ENCODE data around the gene SNX15. TPM values are rescaled to one million over a fixed set of nuclear protein-coding genes. Genes with fewer than 3 reads are reported as not detected.
A peak's percentile ranks its signal among the peaks of the same experiment; 100 is the strongest.

Gene SNX15
- total and polyA plus RNA-seq, 8 donors: 8.7 to 18.3 (median 10.6) TPM

DNA sequence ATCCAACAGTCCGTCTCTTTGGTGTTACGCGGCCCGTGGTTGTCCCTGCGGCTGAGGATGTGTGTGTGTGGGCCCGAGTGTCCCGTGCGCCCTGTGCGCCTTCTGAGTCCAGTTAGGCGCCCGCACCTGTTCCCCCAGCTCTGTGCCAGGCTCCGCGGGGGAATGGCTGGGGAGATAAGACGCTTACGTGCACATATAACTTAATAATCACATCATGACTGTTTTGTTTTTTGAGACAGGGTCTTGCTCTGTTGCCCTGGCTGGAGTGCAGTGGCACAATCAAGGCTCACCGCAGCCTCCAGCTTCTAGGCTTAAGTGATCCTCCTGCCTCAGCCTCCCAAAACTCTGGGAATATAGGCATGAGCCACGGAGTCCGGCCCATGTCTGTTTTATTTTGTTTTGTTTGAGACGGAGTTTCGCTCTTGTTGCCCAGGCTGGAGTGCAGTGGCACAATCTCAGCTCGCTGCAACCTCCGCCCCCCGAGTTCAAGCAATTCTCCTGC, 12.5 kb upstream of the SNX15 start:
- WGBS, 2 donors: 31 to 37% methylated on average over 20 to 23 of the region's 23 CpGs
- TF ChIP-seq, protein P1, sequence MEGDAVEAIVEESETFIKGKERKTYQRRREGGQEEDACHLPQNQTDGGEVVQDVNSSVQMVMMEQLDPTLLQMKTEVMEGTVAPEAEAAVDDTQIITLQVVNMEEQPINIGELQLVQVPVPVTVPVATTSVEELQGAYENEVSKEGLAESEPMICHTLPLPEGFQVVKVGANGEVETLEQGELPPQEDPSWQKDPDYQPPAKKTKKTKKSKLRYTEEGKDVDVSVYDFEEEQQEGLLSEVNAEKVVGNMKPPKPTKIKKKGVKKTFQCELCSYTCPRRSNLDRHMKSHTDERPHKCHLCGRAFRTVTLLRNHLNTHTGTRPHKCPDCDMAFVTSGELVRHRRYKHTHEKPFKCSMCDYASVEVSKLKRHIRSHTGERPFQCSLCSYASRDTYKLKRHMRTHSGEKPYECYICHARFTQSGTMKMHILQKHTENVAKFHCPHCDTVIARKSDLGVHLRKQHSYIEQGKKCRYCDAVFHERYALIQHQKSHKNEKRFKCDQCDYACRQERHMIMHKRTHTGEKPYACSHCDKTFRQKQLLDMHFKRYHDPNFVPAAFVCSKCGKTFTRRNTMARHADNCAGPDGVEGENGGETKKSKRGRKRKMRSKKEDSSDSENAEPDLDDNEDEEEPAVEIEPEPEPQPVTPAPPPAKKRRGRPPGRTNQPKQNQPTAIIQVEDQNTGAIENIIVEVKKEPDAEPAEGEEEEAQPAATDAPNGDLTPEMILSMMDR (IDR thresholded peaks at IDR 0.05): no peak

DNA sequence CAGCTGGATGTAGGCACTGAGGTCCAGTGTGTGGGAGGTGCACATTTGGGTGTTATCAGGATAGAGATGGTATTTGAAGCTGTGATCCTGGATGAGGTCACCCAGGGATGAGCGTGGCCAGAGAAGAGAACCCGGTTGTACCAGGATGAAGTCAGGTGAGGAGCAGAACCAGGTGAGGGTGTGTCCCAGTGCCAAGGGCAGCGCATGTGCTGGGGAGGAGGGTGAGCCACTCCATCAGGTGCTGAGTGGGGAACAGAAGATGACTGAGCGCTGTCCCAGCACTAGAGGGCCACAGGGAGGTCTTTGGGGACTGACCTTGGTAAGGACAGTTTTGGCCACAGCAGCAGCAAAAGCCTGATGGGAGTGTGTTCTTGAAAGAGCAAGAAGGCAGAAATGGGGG, 10.5 kb upstream of the SNX15 start:
- 81 to 89% methylated on average over 4 of the region's 4 CpGs for WGBS, 2 donors
- FAIRE-seq: no peak
- Histone ChIP-seq H3K27me3 (no peaks in the 10 kb centered on the region), H3K4me3 (no peak overlapping the region), H3K36me3 (no peaks in the 10 kb centered on the region), H3K4me1 (peaks cover 0 to 9% (median 0%) of the 10 kb centered on the region in 3 donors), H3K27ac (no peak overlapping the region), H3K9me3 (no peaks in the 10 kb centered on the region)
- DNase-seq: no peak
- no peak for ATAC-seq
- intact Hi-C loops (cut with DNase I): loop anchor here in 1 of 3 donors (10.0 kb wide), 1 partner anchor 98 kb away; the partner anchor contains the start of genes TM7SF2 and ZNHIT2
- TF ChIP-seq, protein P1 (IDR thresholded peaks at IDR 0.05): no peak

More for the DNA sequence above, 12.5 kb upstream of the SNX15 start:
- Histone ChIP-seq H3K4me3 (peak overlapping the region; percentile 70 to 86 (median 80)), H3K36me3 (no peaks in the 10 kb centered on the region), H3K9me3 (no peaks in the 10 kb centered on the region), H3K27me3 (no peaks in the 10 kb centered on the region), H3K4me1 (peaks cover 0 to 9% (median 0%) of the 10 kb centered on the region in 3 donors), H3K27ac (peak overlapping the region; percentile 95 to 99 (median 98))
- intact Hi-C loops (cut with DNase I): loop anchor here in 1 of 3 donors (10.0 kb wide), 1 partner anchor 100 kb away; the partner anchor contains the start of genes TM7SF2 and ZNHIT2
- peak in 1 of 6 donors; percentile 50 for DNase-seq
- ATAC-seq: peak in 3 of 4 donors; percentile 8 to 22 (median 18)
- no peak for FAIRE-seq

DNA sequence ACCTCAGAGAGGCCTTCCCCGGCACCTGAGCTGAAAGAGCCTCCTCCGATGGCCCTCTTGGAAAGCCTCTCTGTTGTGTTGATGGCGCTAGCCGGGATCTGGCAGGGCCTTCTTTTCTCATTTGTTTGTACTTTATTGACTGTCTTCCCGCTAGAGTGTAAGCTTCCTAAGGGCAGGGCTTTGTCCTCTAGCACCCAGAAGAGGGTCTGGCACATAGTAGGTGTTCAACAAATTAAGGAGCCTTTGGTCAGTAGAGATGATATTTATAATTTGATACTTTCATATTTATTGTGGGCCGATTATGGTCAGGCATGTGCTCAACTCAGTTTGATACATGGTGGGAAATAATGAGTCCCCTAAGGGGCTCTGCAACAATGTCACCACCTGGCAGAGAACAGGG, 9.3 kb upstream of the SNX15 start:
- TF ChIP-seq, protein P1 (IDR thresholded peaks at IDR 0.05): no peak
- Histone ChIP-seq H3K4me1 (peaks cover 0 to 8% (median 0%) of the 10 kb centered on the region in 3 donors), H3K27me3 (no peaks in the 10 kb centered on the region), H3K27ac (no peak overlapping the region), H3K9me3 (no peaks in the 10 kb centered on the region), H3K36me3 (no peaks in the 10 kb centered on the region), H3K4me3 (no peak overlapping the region)
- DNase-seq (no peak), FAIRE-seq (no peak), ATAC-seq (no peak)
- intact Hi-C loops (cut with DNase I): loop anchor here in 1 of 3 donors (10.0 kb wide), 1 partner anchor 97 kb away; the partner anchor contains the start of genes TM7SF2 and ZNHIT2
- 96 to 99% methylated on average over 6 of the region's 6 CpGs for WGBS, 2 donors

DNA sequence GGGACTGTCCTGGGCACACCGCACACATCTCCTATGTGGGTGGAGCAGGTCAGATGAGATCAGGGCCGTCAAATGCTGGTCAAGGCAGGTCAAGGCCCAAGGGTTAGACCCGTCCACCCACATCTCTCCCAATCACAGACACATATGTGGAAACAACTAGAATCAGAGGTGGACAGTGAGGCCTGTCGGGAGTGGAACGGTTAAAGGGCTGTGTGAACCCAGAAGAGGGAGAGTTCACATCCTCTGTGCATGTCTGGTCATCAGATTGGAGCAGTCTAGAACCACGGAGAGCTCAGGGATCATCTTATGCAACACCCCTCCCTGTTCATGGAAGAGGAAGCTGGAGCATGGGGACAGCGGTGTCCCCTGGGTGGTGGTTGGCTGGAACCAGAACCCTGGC, 7.4 kb upstream of the SNX15 start:
- Histone ChIP-seq H3K9me3 (no peaks in the 10 kb centered on the region), H3K4me1 (peaks cover 0 to 4% (median 0%) of the 10 kb centered on the region in 3 donors), H3K4me3 (no peak overlapping the region), H3K36me3 (no peaks in the 10 kb centered on the region), H3K27me3 (no peaks in the 10 kb centered on the region), H3K27ac (no peak overlapping the region)
- DNase-seq (no peak), ATAC-seq (no peak), FAIRE-seq (no peak)
- TF ChIP-seq, protein P1 (IDR thresholded peaks at IDR 0.05): no peak
- WGBS, 2 donors: 86 to 87% methylated on average over 7 of the region's 7 CpGs
- intact Hi-C loops (cut with DNase I): loop anchor here in 1 of 3 donors (10.0 kb wide), 1 partner anchor 95 kb away; the partner anchor contains the start of genes TM7SF2 and ZNHIT2

DNA sequence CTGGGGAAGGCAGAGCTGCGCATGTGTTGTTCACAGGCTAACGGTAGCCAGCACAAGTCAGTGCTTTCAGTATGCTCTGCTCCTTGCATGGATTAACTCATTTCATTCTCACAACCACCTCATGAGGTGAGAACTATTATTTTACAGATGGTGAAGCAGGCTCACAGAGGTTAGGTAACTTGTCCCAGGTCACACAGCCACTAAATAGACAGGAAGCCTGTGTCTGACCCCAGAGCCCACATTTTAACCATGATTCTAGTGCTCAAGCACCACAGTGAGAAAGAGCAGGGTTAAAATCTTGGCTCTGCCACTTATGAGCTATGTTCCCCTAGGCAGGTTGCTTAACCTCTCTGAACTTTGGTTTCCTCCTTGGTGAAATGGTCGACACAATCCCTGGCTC, 6.2 kb upstream of the SNX15 start:
- H3K27me3 ChIP-seq: no peaks in the 10 kb centered on the region
- H3K36me3 ChIP-seq: no peaks in the 10 kb centered on the region
- no peaks in the 10 kb centered on the region for H3K9me3 ChIP-seq
- ATAC-seq (no peak), DNase-seq (no peak), FAIRE-seq (no peak)
- H3K4me3 ChIP-seq: no peak overlapping the region
- H3K4me1 ChIP-seq: no peaks in the 10 kb centered on the region
- TF ChIP-seq, protein P1 (IDR thresholded peaks at IDR 0.05): no peak
- intact Hi-C loops (cut with DNase I): no loop called here
- H3K27ac ChIP-seq: no peak overlapping the region
- 80 to 92% methylated on average over 3 of the region's 3 CpGs for WGBS, 2 donors

Data from pancreas (tissue), 10 donors.